HL-60/S4 treated with phorbol 12-myristate 13-acetate at 8.2 ng/mL for 4 days and 3 days (cell line): ENCODE results near the gene EPB42.
"Not testable (repeated sequence)": the region's sequence is repeated elsewhere in the genome, so short reads cannot be mapped to it uniquely, and the experiment has no call there.

Experiments
- in situ Hi-C: fragments of 300-500 bp; cut with MboI; formaldehyde crosslinking; loops from 2 replicates; pipeline ENCODE4 v1.15.0; 2022; ENCODE audit warnings: low sequenced_read_pairs

EPB42 gene

GRCh38 chr15:43189296-43189695 is 31.5 kb downstream of the EPB42 start:
- in situ Hi-C loops, result no loop called here

GRCh38 chr15:43187544-43188155 is 33.2 kb downstream of the EPB42 start:
- in situ Hi-C loops, result no loop called here

- in situ Hi-C loops, result no loop called here
These were observed 34.8 kb downstream of the EPB42 start for GRCh38 chr15:43186003-43186353.

GRCh38 chr15:43185157-43186002 is 35.4 kb downstream of the EPB42 start, which contains the start of gene CCNDBP1:
CCNDBP1 (plus strand) TSS chr15:43185403; CDS start chr15:43185499, 96 bp downstream.
- in situ Hi-C loops, result no loop called here

GRCh38 chr15:43184407-43185124 is 36.3 kb downstream of the EPB42 start:
- in situ Hi-C loops, result no loop called here

- in situ Hi-C loops, result no loop called here
These were observed 37.5 kb downstream of the EPB42 start for GRCh38 chr15:43183270-43183669.

GRCh38 chr15:43177147-43177546 is 43.7 kb downstream of the EPB42 start:
- in situ Hi-C loops, result not testable (repeated sequence)

- in situ Hi-C loops, result not testable (repeated sequence)
These were observed 45.0 kb downstream of the EPB42 start for GRCh38 chr15:43175656-43176309.

- in situ Hi-C loops, result no loop called here
These were observed 50.9 kb downstream of the EPB42 start for GRCh38 chr15:43169888-43170287.

GRCh38 chr15:43168192-43169107 is 52.4 kb downstream of the EPB42 start:
- in situ Hi-C loops, result no loop called here

- in situ Hi-C loops, result not testable (repeated sequence)
These were observed 53.6 kb downstream of the EPB42 start for GRCh38 chr15:43167261-43167660.

GRCh38 chr15:43165801-43166325 is 55.0 kb downstream of the EPB42 start:
- in situ Hi-C loops, result no loop called here

GRCh38 chr15:43153269-43153668 is 67.5 kb downstream of the EPB42 start:
- in situ Hi-C loops, result no loop called here

- in situ Hi-C loops, result no loop called here
These were observed 69.1 kb downstream of the EPB42 start for GRCh38 chr15:43151688-43152087.

GRCh38 chr15:43150191-43150929 is 70.5 kb downstream of the EPB42 start:
- in situ Hi-C loops, result no loop called here
